NCI-H146 treated with DMSO at 0.1 percent for 48 hours (cell line): ENCODE data around the gene ASCC2.
"Not testable (repeated sequence)": the region's sequence is repeated elsewhere in the genome, so short reads cannot be mapped to it uniquely, and the experiment has no call there.

Experiments used
- DNase-seq: peaks from one replicate; lab custom pipeline; 2025; ENCODE audit not compliant: unreplicated experiment; lab: John Stamatoyannopoulos, UW

Gene ASCC2

GRCh38 chr22:29856496-29856895 lies 18.4 kb upstream of the ASCC2 start:
- no peak for DNase-seq

DNA sequence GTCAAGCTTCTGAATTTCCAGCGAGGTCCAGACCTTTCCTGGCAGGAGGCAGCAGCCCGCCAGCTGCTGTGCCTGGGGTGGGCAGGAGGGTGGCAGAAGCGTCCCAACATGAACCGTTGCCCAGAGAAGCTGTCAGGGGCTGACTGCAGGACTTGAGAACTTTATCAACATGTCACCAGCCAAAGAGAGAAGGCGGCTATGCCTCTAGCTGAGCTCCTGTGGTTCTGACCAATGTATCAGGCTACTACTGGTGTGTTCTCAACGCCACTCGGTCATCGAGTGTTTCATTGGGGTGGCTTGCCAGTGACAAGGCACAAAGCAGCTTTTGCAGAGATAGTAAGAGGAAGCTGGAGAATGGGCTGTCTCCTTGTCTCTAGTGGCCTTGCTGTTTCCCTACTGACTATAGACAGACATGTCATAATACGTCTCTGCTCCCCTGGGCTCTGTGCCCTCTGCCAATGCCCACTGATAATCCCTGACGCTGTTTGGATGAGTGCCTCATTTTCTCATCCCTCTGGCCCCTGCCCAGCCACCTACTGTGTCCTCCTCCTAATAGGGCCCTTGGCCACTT lies 17.6 kb upstream of the ASCC2 start:
- no peak for DNase-seq

GRCh38 chr22:29854432-29854831 lies 16.4 kb upstream of the ASCC2 start:
- no peak for DNase-seq

- no peak for DNase-seq
These were observed 10.0 kb upstream of the ASCC2 start for GRCh38 chr22:29848111-29848510.

DNA sequence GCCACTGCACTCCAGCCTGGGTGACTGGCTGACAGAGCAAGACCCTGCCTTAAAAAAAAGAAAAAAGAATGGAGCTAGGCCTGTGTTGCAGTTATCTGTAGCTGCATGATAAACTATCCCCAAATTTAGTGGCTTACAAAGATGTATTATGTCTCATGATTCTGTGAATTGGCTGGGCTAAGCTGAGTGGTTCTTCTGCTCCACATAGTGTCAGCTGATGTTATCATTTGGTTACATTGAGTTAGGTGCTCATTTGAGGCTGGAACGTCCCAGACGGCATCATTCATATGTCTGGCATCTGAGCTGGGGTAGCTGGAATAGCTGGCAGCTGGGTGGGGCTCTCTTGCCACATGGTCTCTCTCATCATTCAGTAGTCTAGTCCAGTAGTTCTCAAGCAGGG lies 8.2 kb upstream of the ASCC2 start:
- DNase-seq: no peak

DNA sequence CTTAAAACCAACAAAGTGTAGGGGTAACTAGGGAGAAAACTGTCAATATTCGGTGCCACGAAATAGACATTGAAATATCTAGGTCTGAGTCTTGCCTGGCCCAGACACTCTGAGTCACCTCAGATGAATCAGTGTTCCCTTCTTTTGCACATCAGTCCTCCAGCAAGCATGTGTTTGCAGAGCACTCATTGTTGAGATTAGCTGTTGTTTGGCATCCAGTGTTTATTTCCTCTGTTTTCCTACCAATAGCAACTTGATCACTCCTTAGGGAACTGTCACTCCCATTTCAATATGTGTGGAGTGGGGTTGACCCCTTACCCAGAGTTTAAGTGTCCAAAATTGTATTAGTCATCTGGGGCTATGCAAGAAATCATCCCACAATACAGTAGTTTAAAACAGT lies 4.7 kb upstream of the ASCC2 start:
- no peak for DNase-seq

GRCh38 chr22:29842172-29842571 lies 4.1 kb upstream of the ASCC2 start:
- no peak for DNase-seq

- no peak for DNase-seq
These were observed 2.4 kb upstream of the ASCC2 start for GRCh38 chr22:29840498-29840897.

GRCh38 chr22:29839039-29839438 lies 965 bp upstream of the ASCC2 start:
- no peak for DNase-seq

GRCh38 chr22:29838599-29838956 lies 504 bp upstream of the ASCC2 start:
- no peak for DNase-seq

DNA sequence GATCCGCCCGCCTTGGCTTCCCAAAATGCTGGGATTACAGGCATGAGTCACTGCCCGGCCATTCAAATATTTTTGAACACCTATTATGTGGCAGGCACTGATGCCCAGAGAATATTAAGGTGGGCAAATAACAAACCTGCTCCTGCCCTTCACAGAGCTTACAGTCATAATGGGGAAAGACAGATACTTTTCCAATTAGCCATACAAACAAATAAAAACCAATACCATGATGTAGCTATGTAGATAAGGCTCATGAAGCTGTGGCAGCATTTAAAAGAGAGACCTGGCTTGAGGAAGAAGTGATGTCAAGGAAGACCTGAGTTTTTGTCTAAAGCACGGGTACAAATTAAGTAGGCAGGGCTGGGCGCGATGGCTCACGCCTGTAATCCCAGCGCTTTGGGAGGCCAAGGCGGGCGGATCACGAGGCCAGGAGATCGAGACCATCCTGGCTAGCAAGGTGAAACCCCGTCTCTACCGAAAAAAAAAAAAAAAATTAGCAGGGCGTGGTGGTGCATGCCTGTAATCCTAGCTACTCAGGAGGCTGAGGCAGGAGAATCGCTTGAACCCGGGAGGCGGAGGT lies 1.2 kb downstream of the ASCC2 start:
- not testable (repeated sequence) for DNase-seq

DNA sequence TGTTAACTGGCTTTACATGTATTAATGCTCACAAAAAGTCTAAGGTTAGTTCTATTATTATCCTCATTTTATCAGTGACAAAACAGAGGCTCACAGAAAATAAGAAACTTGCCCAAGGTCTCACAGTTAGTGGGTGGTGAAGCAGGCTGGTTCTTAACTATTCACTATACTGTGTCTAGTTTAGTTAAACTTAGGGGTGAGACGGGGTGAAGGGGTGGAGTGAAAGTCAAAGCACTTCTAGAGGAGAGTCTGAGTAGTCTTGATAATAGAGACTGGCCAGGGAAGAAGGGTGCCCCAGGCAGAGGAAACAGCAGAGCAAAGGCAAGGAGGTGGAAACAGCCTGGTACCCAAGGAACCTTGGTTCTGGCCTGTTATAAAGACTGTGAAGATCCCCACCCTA lies 4.0 kb downstream of the ASCC2 start:
- DNase-seq: no peak

DNA sequence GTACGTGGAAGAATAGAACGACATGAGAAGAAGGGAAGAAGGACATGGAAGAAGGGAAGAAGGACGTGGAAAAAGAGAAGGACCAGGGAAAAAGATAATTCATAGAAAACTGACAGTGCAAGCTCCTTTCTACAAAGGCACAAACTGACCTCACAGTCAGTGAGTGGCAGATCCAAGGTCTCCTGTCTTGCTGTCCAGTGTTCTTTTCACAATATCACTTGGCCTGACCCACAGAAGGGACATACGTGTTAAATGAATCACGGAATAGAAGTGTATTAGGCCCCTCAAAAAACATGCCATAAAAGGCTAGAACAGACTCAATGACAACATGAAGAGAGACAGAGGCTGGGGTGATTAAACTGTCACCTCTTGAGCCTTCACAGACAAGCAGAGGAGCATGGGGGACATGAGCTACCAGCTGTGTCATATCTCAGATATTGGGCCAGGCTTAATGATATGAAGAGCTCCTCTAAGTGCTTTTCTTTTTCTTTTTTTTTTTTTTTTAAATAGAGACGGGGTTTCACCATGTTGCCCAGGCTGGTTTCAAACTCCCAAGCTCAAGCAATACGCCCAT lies 4.6 kb downstream of the ASCC2 start:
- no peak for DNase-seq

DNA sequence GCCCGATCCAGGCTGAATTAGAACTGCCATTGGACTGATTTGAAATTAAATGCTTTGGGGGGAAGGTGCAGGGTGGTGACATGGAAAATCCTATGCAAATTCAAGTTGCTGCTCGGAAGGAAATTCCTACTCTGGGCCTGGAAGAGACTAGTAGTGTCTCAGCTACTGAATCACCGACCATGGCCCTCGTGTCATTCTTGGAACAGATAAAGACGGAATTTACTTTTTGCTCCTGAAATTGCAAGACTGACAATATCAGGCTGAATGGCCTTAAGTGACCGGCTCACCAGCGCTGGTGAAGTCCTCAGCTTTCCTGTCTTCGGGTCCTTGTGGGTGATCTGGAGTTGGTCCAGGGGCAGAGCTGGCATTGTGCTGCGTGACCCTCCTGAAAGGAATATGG lies 6.1 kb downstream of the ASCC2 start:
- DNase-seq: no peak

DNA sequence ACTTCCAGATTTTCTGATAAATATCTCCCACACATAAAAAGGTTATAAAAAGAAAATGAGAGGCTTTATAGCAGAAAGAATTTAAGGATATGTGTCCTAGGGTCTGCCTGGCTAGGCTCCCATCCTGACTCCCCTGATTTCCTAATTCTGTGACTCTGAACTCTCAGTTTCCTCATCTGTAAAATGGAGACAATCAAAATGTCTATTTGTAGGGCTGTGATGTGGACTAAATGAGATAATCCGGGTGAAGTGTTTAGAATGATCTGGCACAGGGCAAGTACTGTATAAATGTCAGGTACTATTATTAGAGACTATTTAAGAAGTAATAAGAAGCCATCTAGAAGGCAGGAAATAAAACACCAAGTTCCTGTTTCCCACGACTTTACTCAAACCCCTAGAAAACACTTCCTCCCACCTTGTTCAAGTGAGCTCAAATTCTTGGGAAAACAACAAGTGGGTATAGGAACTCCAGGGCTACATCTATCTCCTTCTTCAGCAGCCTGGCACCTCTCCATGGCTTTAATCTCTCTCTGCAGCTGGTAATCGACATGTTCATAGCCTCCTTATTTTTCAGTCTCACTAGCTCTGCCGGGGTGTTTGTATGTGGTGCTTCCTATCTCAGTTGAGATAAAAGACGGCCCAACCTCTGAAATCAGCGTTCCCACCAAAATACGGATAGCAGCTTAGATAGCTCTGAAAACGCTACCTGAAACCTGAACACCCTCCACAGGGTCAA lies 6.7 kb downstream of the ASCC2 start:
- no peak for DNase-seq

GRCh38 chr22:29830585-29830984 lies 7.5 kb downstream of the ASCC2 start:
- DNase-seq: no peak

- not testable (repeated sequence) for DNase-seq
These were observed 10.3 kb downstream of the ASCC2 start for GRCh38 chr22:29827726-29828125.

DNA sequence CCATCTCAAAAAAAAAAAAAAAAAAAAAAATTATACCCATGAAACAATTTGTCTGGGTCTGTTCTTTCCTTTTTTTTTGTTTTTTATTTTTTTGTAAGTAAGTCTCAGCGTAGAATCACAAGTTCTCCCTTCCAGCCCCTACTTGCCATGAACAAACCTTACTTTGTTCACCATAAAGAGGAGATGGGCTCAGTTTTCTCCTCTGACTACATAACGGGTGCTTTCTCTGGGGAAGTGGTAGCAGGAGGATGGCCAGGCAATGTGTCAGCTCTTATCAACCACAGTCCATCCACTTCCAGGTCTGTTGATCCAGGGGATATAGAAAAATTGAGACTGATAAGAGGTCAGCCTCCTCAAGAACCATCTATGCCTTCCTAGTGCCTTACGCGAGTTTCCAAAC lies 11.0 kb downstream of the ASCC2 start:
- DNase-seq: no peak

DNA sequence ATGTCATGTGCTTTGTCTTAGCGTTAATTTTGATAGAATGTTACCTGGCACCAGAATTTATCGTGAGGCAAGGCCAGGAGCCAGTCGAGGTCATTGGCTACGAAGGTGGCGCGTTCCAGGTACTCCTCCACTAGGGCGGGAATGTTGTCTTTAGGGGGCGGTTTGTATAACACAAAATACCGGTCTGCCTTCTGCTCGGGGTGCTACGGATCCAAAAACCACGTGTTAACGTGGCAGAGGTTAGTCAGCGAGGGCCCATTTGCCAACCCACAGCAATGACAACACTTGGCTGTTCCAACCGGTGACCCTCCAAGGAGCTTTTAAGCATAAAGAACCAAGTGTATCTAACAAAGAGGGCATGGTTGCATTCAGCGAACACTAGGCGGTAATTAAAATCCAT lies 12.5 kb downstream of the ASCC2 start:
- no peak for DNase-seq

GRCh38 chr22:29824677-29825076 lies 13.4 kb downstream of the ASCC2 start:
- no peak for DNase-seq

GRCh38 chr22:29821291-29822016 lies 16.6 kb downstream of the ASCC2 start:
- DNase-seq: no peak

- DNase-seq: no peak
These were observed 17.1 kb downstream of the ASCC2 start for GRCh38 chr22:29820961-29821290.
